ENCODE data around the gene NCKAP5.

DNA sequence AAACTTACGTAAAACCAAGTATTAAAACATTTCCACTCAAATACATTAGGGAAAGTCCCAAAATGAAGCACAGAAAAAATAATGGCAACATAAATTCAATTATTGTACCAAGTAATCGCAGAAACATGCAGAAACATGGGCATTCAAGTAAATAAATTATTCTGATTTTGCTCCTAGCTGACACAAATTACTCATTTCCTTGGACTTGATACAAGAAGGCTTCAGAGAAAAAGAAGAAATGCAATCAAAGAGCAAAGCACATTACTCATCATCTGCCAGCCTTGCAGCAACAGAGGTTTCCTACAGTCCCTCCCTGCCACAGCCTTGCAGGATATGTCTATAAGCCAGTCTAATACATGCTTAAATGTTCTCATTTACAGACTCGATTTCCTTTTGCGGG is 458.5 kb downstream of the NCKAP5 start:
- TF ChIP-seq, protein P1, sequence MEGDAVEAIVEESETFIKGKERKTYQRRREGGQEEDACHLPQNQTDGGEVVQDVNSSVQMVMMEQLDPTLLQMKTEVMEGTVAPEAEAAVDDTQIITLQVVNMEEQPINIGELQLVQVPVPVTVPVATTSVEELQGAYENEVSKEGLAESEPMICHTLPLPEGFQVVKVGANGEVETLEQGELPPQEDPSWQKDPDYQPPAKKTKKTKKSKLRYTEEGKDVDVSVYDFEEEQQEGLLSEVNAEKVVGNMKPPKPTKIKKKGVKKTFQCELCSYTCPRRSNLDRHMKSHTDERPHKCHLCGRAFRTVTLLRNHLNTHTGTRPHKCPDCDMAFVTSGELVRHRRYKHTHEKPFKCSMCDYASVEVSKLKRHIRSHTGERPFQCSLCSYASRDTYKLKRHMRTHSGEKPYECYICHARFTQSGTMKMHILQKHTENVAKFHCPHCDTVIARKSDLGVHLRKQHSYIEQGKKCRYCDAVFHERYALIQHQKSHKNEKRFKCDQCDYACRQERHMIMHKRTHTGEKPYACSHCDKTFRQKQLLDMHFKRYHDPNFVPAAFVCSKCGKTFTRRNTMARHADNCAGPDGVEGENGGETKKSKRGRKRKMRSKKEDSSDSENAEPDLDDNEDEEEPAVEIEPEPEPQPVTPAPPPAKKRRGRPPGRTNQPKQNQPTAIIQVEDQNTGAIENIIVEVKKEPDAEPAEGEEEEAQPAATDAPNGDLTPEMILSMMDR (conservative IDR thresholded peaks at IDR 0.05; ENCODE audit: low read depth, low read length): no peak
- TF ChIP-seq EZH2 (IDR thresholded peaks at IDR 0.05; ENCODE audit: low read length, unreplicated experiment): no peak

Measured in PC-3 (cell line).